T47D (cell line): ENCODE results near the gene EVI5L.

ENCODE experiments used
- DNase-seq, 2 experiments: peaks; one replicate each; pipeline versions ENCODE4 v3.0.0 to v3.0.0-alpha.2; 2011 to 2012; ENCODE audit warnings: low read depth in 1 of 2, low spot score in 1 of 2
- JUND ChIP-seq: IDR thresholded peaks from 2 replicates; pipeline ENCODE4 v1.6.1; 2012; ENCODE audit warnings: low read depth
- in situ Hi-C: cut with HindIII; loops from 2 replicates; pipeline ENCODE4 v1.10.0; 2016; ENCODE audit warnings: low sequenced_read_pairs, low pct_unique_long_range_greater_than_20kb

Gene EVI5L

DNA sequence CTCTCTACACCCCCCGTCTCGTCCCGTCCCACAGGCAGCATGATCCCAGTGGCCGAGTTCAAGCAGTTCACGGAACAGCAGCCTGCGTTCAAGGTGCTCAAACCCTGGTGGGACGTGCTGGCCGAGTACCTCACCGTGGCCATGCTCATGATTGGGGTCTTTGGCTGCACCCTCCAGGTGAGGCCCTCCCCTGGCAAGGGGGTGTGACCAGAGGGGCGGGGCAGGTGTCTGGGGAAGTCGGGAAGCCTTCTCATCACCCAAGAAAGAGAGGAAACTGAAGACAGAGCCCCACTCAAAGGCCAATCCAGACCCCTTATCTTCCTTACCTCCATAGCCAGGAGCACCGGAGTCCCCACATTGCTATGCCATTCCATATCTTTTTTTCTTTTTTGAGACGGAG lies 65.5 kb downstream of the EVI5L start:
- no peak for TF ChIP-seq JUND
- no peak for DNase-seq
- in situ Hi-C loops = no loop called here

DNA sequence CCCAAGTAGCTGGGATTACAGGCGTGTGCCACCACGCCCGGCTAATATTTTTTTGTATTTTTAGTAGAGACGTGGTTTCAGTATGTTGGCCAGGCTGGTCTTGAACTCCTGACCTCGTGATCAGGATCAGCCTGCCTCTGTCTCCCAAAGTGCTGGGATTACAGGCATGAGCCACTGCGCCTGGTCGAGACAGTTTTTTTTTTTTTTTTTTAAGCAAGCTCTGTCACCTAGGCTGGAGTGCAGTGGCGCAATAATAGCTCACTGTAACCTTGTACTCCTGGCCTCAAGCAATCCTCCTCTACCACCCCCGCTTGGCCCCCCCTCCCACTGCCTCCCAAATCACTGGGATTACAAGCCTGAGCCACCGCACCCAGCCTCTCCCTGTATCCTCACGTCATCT lies 67.3 kb downstream of the EVI5L start:
- in situ Hi-C loops = no loop called here
- DNase-seq = no peak
- no peak for TF ChIP-seq JUND

DNA sequence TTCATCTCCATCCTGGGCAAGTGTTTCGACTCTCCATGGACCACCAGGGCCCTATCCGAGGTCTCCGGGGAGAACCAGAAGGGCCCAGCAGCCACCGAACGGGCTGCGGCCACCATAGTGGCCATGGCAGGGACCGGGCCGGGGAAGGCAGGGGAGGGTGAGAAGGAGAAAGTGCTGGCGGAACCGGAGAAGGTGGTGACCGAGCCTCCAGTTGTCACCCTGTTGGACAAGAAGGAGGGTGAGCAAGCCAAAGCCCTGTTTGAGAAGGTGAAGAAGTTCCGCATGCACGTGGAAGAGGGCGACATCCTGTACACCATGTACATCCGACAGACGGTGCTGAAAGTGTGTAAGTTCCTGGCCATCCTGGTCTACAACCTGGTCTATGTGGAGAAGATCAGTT lies 68.9 kb downstream of the EVI5L start:
- in situ Hi-C loops = no loop called here

DNA sequence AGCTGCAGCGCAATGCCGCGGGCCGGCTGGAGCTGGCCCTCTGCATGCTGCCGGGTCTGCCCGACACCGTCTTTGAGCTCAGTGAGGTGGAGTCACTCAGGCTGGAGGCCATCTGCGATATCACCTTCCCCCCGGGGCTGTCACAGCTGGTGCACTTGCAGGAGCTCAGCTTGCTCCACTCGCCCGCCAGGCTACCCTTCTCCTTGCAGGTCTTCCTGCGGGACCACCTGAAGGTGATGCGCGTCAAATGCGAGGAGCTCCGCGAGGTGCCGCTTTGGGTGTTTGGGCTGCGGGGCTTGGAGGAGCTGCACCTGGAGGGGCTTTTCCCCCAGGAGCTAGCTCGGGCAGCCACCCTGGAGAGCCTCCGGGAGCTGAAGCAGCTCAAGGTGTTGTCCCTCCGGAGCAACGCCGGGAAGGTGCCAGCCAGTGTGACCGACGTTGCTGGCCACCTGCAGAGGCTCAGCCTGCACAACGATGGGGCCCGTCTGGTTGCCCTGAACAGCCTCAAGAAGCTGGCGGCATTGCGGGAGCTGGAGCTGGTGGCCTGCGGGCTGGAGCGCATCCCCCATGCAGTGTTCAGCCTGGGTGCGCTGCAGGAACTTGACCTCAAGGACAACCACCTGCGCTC lies 69.8 kb downstream of the EVI5L start:
- in situ Hi-C loops = no loop called here

More for the DNA sequence above, 68.9 kb downstream of the EVI5L start:
- DNase-seq = no peak
- no peak for TF ChIP-seq JUND

DNA sequence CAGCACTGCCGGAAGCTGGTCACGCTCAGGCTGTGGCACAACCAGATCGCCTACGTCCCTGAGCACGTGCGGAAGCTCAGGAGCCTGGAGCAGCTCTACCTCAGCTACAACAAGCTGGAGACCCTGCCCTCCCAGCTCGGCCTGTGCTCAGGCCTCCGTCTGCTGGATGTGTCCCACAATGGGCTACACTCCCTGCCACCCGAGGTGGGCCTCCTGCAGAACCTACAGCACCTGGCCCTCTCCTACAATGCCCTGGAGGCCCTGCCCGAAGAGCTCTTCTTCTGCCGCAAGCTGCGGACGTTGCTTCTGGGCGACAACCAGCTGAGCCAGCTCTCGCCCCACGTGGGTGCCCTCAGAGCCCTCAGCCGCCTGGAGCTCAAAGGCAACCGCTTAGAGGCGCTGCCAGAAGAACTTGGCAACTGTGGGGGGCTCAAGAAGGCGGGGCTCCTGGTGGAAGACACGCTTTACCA lies 70.4 kb downstream of the EVI5L start:
- in situ Hi-C loops = no loop called here
- no peak for DNase-seq
- no peak for TF ChIP-seq JUND

More for the DNA sequence above, 69.8 kb downstream of the EVI5L start:
- DNase-seq = no peak
- no peak for TF ChIP-seq JUND

DNA sequence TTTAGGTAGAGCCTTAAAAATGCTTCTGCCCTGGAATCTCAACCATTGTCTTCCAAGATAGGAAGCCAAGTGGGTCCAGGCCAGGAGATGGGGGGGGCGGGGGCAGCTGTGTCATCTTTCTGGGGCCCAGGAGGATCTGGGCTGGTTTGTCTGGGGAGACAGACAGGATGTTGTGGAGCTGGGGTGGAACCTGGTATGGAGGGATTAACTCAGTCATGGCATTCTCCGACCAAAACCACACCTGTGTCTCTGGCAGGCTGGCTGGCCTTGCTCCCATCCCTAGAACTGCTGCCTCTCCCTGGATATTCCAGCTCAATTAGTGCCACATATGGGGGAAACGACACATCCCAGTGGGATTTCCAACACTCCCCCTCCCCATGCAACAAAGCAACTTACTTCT lies 70.9 kb downstream of the EVI5L start:
- no peak for DNase-seq
- TF ChIP-seq JUND = no peak
- in situ Hi-C loops = no loop called here

DNA sequence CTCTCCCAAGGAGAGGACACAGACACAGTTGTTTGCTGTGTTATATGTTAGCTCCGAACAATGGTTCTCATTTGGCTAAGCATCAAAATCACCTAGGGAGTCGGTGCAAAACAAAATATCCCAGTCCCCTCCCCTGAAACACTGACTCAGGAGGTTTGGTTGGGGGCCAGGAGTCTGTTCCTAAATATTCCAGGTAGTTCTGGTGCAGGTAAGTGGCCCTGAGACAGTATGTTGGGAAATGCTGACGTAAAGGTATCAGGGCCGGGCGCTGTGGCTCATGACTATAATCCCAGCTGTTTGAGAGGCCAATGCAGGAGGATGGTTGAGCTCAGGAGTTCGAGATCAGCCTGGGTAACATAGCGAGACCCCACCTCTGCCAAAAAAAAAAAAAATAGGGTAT lies 71.3 kb downstream of the EVI5L start:
- DNase-seq = no peak
- in situ Hi-C loops = no loop called here
- TF ChIP-seq JUND = no peak

DNA sequence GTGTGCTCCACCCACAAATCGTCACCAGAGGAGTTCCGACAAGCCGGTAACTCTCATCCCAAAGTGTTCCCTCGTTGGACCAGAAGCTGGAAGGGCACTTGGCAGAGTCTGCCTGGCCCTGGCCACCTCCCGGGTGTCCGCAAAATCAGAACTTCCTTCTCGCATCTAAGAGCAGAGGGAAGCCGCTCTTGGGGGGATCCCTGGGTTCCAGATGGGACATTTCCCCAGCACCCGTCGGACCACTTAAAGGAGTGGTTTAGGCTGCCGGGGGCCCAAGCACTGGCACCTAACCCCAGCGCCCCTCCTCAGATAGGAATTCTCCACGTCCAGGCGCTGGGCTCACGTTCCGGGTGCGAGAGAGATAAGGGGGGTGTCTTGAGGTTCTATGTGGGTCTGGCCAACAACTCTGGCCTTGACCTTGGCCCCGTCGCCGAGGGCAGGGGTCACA lies 72.8 kb downstream of the EVI5L start:
- TF ChIP-seq JUND = no peak
- in situ Hi-C loops = no loop called here
- DNase-seq = peak in 1 of 2 experiments; percentile 50

DNA sequence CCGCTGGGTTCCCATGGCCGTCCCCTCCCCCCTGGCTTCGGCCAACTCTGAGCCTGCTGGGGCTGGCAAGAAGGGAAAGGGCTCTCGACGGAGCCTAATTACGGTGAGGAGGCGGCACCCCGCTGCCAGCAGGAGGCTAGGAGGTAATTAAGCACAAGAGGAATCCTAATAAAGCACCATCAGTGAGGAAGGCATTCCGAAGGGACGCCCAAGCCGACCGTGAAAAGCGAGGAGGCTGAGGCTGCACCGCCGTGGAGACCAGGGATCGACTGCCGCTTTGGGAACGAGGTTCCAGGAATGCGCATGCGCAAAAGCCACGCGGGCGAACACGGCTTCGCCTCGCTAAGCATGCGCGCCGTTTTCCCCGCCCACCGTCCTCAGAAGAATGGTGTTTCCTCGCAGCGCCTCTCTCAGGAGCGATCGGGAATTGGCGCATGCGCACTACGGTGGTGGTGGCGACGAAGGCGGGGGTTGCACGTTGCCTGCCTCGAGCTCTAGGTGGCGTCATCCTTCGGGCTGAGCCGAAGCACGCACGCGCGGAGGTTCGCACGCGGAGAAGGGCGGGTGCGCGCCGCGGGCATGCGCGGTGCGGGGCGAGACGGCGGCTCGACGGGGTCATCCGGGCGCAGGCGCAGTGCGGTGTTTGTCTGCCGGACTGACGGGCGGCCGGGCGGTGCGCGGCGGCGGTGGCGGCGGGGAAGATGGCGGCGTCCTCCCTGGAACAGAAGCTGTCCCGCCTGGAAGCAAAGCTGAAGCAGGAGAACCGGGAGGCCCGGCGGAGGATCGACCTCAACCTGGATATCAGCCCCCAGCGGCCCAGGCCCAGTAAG lies 73.4 kb downstream of the EVI5L start, which contains the start of gene MAP2K7:
Gene MAP2K7, plus strand, starts transcription at position 634 of the 830 bp plus-strand sequence. Its CDS starts 68 bp downstream, at position 702.
- in situ Hi-C loops = no loop called here
- TF ChIP-seq JUND = no peak
- DNase-seq = peak; percentile 90 to 98

DNA sequence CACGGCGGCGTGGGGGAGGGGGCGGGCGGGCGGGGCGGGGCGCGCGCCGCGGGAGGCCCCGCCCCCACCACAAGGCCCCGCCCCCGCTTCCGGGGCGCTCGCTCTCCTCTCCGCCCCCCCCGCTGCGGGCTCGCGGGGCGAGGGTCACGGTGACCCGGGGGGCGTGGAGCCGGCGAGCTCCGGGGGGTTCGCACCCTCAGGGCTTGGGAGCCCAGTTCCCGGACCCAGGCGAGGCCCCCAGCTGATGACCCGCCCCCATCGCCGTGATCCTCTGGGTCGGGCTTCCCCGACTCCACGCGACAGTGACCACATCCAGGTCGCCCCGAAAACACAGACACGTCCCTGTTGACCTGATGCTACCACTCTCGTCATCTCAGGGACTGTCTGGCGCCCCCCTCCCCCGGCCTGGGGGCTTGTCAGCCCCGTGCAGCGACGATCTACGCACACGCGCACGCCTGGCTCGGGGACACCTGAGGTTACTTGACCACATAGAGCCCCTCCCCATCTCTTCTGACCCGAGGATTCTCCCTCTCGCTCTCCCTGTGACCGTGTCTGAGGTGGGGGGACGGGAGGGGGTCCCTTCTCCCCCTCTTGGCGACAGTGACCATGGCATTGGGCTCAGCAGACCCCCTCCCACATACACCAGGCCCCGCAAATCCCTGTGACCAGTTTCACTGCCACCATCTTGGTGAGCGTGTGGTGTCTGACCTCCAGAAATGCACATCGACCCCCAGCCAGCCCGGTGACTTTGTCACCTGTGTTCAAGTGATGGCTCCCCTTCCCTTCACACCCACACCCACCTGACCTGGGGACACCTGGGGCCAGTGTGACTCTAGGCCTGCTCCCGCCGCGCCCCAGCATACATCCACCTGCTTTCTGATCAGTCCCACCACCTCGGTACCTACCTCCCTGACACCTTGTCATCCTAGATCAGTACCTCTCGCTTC lies 74.3 kb downstream of the EVI5L start:
- peak; percentile 23 to 40 for DNase-seq
- no peak for TF ChIP-seq JUND
- in situ Hi-C loops = no loop called here

DNA sequence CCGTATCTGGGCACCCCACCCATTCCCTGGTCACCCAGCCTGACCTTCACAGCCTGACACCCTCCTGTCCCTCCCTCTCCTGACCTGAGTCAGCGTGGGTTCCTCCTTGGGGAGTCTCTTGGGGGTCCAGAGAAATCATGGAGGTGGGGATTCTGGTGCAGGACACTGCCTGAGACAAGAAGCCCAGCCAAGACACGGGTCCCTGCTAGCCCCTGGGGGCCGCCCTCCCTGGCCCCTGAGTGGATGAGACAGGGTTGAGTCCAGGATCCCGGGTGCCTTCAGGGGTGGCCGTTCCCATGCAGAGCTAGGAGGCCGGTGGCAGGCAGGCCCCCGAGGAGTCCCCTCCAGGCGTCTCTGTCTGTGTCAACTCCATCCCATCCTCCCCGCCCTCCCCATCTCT lies 75.2 kb downstream of the EVI5L start:
- in situ Hi-C loops = no loop called here
- TF ChIP-seq JUND = no peak
- DNase-seq = no peak

DNA sequence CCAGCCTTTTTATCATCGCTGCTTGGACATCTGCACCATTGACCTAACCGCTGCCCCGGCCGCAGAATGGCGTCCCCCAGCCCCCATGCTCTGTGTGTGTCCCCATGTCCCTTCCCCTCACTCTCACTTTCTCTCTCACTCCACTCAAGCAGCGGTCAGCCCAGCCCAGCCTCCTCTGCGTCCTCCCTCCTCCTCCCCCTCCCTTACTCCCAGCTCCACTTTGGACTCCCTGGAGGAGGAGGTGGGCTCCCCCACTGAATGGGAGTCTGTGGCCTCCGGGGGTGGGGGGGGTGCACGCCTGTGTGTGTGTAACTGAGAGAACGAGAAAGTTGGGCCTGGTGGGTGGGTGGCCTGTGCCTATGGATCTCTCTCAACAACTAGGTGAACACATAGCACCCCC lies 75.8 kb downstream of the EVI5L start:
- no peak for TF ChIP-seq JUND
- DNase-seq = no peak
- in situ Hi-C loops = no loop called here
